NCI-H146 (cell line): ENCODE results near the gene CDCA5.

Experiments
- DNase-seq: peaks from one replicate; lab custom pipeline; 2025; lab: John Stamatoyannopoulos, UW

CDCA5 gene

DNA sequence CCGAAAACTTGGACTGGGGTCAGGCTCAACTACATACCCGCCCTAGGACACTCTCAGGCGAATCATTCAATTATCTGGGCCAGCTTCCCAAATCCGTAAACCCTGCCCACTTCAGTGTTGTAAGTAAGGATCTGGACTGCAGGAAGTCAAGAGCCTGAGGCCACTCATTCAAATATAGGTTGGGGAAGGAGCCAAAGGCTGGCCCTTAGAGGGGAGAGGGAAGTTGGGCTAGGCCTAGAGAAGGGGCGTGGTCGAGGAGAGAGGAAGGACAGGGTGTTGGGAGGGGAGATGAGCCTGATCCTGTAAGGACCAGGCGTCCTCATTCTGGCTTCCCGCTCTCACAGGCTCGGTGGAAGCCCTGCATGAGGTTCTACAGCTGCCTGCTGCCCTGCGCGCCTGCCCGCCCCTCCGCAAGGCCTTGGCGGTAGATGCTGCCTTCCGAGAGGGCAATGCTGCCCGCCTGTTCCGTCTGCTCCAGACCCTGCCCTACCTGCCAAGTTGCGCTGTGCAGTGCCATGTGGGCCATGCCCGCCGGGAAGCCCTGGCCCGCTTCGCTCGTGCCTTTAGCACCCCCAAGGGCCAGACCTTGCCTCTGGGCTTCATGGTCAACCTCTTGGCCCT is 39.8 kb downstream of the CDCA5 start:
- no peak for DNase-seq

DNA sequence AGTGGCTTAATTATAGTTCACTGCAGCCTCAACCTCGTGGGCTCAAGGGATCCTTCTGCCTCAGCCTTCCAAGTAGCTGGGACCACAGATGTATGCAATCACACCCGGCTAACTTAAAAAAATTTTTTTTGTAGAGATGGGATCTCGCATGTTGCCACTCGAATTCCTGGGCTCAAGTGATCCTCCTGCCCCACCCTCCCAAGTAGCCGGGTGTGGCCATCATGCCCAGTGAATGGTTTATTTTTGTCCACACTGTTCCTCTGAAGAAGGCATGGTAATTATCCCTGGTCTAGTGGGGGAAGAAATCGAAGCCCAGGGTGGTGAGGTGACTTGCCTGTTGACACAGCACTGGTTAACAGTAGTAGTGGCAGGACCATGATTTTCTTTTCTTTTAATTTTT is 40.9 kb downstream of the CDCA5 start:
- no peak for DNase-seq

DNA sequence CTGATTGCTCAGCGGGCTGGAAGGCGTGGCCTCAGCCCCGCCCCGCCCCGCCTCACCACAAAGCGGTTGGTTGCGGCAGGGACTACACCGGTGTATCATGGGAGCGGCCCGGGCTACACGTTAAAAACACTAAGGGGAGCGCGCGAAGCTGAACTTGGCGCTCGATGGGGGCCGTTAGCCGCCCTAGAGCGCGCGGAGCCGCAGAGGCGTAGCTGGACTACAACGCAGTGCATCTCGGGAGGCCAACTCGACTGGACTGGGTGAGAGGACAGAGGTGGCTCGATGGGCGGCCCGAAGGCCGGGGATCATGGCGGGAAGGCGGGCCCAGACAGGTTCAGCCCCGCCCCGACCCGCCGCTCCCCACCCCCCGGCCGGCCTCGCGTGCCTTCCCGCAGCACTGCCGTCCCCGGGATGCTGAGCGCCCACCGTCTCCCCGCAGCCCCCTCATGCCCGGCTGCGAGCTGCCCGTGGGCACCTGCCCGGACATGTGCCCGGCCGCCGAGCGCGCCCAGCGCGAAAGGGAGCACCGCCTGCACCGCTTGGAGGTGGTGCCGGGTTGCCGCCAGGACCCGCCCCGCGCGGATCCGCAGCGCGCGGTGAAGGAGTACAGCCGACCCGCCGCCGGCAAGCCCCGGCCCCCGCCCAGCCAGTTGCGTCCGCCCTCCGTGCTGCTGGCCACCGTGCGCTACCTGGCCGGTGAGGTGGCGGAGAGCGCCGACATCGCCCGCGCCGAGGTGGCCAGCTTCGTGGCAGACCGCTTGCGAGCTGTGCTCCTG is 42.8 kb downstream of the CDCA5 start, which contains the start of gene SAC3D1:
Gene SAC3D1, plus strand, starts transcription at position 364 of the 776 bp plus-strand sequence. Its CDS starts 83 bp downstream, at position 447.
- DNase-seq = peak; percentile 98

DNA sequence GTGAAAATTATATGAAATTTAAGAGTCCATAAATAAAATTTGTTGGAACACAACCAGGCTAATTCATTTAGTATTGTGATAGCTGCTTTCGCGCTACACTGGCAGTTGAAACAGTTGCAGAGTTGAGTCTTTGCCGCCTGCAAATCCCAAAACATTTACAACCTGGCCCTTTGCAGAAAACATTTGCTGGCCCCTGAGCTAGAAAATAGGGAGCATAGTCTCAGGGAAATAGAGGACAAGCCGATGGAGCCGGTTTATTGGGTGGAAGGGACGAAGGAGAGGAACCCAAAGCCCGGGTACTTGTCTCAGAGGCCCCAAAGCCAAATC is 43.4 kb downstream of the CDCA5 start:
- DNase-seq = no peak

DNA sequence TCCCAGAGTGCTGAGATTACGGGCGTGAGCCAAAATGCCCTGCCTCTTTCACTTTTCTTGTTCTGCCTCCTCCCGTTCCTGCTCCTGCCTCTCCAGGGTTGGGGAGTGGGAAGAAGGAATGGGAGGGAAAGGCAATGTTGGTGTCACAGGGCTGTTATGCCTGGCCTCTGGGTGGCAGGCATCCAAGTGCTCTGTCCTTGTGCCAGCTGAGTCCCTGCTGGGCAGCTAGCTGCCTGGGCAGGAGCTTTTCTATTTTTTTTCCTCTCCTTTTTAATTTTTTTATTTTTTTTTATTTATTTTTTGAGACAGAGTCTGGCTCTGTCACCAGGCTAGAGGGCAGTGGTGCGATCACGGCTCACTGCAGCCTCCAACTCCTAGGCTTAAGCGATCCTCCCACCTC is 46.9 kb downstream of the CDCA5 start:
- no peak for DNase-seq

DNA sequence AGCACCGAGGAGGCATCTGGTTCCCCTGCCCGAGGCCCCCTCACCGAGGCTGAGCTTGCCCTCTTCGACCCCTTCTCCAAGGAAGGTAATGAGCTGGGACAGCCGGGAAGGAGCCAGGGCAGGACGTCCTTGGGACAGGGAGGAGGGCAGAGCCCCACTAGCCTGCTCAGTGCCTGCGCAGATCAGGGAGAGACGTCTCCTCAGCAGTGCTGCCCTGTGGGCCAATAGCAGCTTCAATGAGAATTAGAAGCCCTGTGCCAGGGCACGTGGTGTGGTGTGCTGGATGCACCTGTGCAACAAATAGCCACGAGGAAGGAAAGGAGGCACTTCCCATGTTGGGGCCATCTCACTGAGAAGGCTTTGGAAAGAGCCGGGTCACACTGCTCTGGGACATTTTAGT is 48.3 kb downstream of the CDCA5 start:
- no peak for DNase-seq

DNA sequence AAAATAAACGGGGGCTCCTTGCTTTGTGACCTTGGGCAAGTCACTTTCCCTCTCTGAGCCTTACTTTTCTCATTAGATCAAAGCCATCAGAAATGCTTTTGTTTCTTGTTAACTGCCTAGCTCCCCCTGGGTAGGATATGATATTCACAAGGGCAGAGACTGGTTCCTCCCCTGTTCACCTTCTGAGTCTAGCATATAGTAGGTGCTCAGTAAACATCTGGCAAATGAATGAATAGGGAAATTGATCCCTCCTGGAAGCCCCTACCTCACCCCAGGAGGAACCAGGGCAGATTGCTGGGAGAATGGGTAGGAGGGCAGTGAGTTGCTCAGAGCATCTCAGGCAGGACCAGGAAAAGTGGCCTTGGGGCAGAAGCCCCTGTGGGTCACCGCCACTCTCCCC is 49.4 kb downstream of the CDCA5 start:
- DNase-seq = no peak

DNA sequence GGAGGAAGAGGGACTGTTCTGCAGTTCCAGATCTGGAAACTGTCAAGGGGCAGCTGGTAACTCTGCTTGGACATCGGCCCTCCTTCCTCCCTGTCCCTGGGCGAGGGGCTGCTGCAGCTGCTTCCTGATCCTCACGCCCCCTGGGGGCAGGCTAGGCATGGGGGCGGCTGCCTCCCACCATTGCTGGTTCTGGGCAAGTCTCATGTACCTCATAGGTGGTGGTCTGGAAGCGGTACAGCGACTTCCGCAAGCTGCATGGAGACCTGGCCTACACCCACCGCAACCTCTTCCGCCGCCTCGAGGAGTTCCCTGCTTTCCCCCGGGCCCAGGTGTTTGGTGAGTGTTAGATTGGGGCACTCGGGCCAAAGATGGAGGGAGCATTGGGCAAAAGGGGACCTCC is 51.6 kb downstream of the CDCA5 start:
- DNase-seq = no peak
